KMS-11 (cell line): ENCODE results near the gene RBM15B.

Source experiments
- H2AFZ ChIP-seq: fragments of 200-600 bp; sonication (generic); 2 replicates; pipeline ENCODE4 v1.6.1; 2016; ENCODE audit warnings: antibody characterized with exemption, mixed run types, low read depth
- H3K27ac ChIP-seq: fragments of 200-600 bp; sonication (generic); 2 replicates; pipeline ENCODE4 v1.6.1; 2016; ENCODE audit warnings: mild to moderate bottlenecking, mixed run types
- H3K27me3 ChIP-seq: fragments of 200-600 bp; sonication (generic); 2 replicates; pipeline ENCODE4 v1.6.1; 2017; ENCODE audit warnings: mild to moderate bottlenecking, low read depth, mixed run types, moderate library complexity; ENCODE audit not compliant: insufficient read depth
- H3K36me3 ChIP-seq: fragments of 200-600 bp; sonication (generic); 2 replicates; pipeline ENCODE4 v1.6.1; 2017; ENCODE audit warnings: mild to moderate bottlenecking, mixed run types; ENCODE audit not compliant: insufficient read depth
- H3K4me1 ChIP-seq: fragments of 200-600 bp; sonication (generic); 2 replicates; pipeline ENCODE4 v1.6.1; 2016; ENCODE audit warnings: mild to moderate bottlenecking, low read depth, mixed run types; ENCODE audit not compliant: poor library complexity, severe bottlenecking
- H3K4me2 ChIP-seq: fragments of 200-600 bp; sonication (generic); 2 replicates; pipeline ENCODE4 v1.7.0; 2016; ENCODE audit warnings: mild to moderate bottlenecking, mixed run types
- H3K4me3 ChIP-seq: fragments of 200-600 bp; sonication (generic); IDR thresholded peaks from 2 replicates; pipeline ENCODE4 v1.6.1; 2017; ENCODE audit warnings: low read depth, low read length, mixed read lengths; ENCODE audit not compliant: insufficient read depth
- H3K79me2 ChIP-seq: fragments of 200-600 bp; sonication (generic); 2 replicates; pipeline ENCODE4 v1.6.1; 2016; ENCODE audit warnings: low read depth, mixed run types; ENCODE audit not compliant: insufficient read depth
- H3K9ac ChIP-seq: fragments of 200-600 bp; sonication (generic); 2 replicates; pipeline ENCODE4 v1.6.1; 2016; ENCODE audit warnings: mild to moderate bottlenecking, mixed run types
- H4K20me1 ChIP-seq: fragments of 200-600 bp; sonication (generic); 2 replicates; pipeline ENCODE4 v1.6.1; 2016; ENCODE audit warnings: mild to moderate bottlenecking, mixed run types; ENCODE audit not compliant: insufficient read depth
- TF ChIP-seq, protein P1 (sequence below): fragments of 200-600 bp; sonication (generic); conservative IDR thresholded peaks from 2 replicates; pipeline ENCODE4 v1.6.1; 2017; ENCODE audit warnings: low read depth, mild to moderate bottlenecking, antibody characterized with exemption, low read length, moderate library complexity, mixed read lengths

Gene RBM15B

DNA sequence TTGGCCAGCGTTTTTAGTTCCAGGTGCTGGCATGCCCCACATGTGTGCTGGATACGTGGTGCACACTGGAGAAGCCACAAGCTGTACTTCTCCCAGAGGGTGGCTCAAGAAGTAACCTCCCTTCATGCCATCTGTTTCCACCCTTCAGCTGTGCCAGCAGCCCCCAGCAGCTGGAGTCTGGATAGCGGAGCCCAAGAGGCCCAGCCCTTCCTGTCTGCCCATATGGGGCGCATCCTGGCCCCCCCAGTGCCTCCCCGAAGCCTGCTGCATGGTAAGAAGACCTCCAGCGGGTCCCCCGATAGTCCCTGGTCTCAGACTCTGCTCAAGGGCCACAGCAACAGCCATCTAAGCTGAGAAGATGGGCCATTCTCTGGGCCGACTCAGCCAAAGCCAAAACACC lies 11.8 kb upstream of the RBM15B start:
- H3K27ac ChIP-seq, result no peak overlapping the region
- no peaks in the 10 kb centered on the region for H3K36me3 ChIP-seq
- TF ChIP-seq, protein P1, sequence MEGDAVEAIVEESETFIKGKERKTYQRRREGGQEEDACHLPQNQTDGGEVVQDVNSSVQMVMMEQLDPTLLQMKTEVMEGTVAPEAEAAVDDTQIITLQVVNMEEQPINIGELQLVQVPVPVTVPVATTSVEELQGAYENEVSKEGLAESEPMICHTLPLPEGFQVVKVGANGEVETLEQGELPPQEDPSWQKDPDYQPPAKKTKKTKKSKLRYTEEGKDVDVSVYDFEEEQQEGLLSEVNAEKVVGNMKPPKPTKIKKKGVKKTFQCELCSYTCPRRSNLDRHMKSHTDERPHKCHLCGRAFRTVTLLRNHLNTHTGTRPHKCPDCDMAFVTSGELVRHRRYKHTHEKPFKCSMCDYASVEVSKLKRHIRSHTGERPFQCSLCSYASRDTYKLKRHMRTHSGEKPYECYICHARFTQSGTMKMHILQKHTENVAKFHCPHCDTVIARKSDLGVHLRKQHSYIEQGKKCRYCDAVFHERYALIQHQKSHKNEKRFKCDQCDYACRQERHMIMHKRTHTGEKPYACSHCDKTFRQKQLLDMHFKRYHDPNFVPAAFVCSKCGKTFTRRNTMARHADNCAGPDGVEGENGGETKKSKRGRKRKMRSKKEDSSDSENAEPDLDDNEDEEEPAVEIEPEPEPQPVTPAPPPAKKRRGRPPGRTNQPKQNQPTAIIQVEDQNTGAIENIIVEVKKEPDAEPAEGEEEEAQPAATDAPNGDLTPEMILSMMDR, result no peak
- no peaks in the 10 kb centered on the region for H4K20me1 ChIP-seq
- no peaks in the 10 kb centered on the region for H3K27me3 ChIP-seq
- H3K79me2 ChIP-seq, result peaks cover 6% of the 10 kb centered on the region
- no peak overlapping the region for H2AFZ ChIP-seq
- no peak overlapping the region for H3K9ac ChIP-seq
- peaks cover 8% of the 10 kb centered on the region for H3K4me1 ChIP-seq
- H3K4me3 ChIP-seq, result no peak overlapping the region
- H3K4me2 ChIP-seq, result no peak overlapping the region

- H3K4me1 ChIP-seq, result peaks cover 8% of the 10 kb centered on the region
- TF ChIP-seq, protein P1, result no peak
- H3K36me3 ChIP-seq, result no peaks in the 10 kb centered on the region
- H4K20me1 ChIP-seq, result no peaks in the 10 kb centered on the region
- no peak overlapping the region for H3K4me3 ChIP-seq
- no peaks in the 10 kb centered on the region for H3K27me3 ChIP-seq
- H3K9ac ChIP-seq, result no peak overlapping the region
- no peak overlapping the region for H3K4me2 ChIP-seq
- H3K79me2 ChIP-seq, result peaks cover 9% of the 10 kb centered on the region
- no peak overlapping the region for H2AFZ ChIP-seq
- no peak overlapping the region for H3K27ac ChIP-seq
Measured at GRCh38 chr3:51379746-51380455, 11.2 kb upstream of the RBM15B start.

DNA sequence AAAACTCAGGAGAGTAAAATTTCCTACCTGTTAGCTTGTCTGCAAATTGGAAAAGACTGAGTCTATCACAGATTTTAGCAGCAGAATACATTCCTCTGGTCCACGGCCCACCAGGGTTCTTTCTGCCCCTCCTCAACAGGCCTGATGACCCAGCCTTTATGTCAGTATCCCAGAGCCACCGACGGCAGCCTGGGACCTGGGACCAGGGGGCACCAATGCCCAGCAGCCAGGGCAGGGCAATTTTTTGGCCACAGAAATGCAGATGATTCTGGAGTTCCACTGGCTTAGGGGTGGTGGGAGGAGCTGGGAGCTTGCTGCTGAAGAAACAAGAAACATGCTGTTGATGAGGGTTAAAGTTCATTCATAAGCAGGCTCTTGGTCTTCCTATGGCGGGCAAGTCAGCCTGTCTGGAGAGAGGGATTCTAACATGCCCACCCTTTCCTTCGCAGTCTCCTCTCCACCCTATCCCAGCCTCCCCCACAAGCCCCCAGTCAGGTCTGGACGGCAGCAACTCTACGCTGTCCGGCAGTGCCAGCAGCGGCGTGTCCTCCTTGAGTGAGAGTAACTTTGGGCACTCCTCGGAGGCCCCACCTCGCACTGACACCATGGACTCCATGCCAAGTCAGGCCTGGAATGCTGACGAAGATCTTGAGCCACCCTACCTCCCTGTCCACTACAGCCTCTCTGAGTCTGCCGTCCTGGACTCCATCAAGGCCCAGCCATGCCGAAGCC lies 10.3 kb upstream of the RBM15B start:
- Histone ChIP-seq H2AFZ (no peak overlapping the region), H3K4me3 (no peak overlapping the region)
- TF ChIP-seq, protein P1, result no peak

GRCh38 chr3:51381333-51381705 lies 9.8 kb upstream of the RBM15B start:
- Histone ChIP-seq H2AFZ (no peak overlapping the region), H3K4me1 (peaks cover 8% of the 10 kb centered on the region), H3K27ac (no peak overlapping the region), H3K4me3 (no peak overlapping the region), H3K79me2 (peaks cover 20% of the 10 kb centered on the region), H3K4me2 (no peak overlapping the region), H3K27me3 (no peaks in the 10 kb centered on the region), H3K36me3 (no peaks in the 10 kb centered on the region), H4K20me1 (no peaks in the 10 kb centered on the region), H3K9ac (no peak overlapping the region)
- TF ChIP-seq, protein P1, result no peak

More for the DNA sequence above, 10.3 kb upstream of the RBM15B start:
- Histone ChIP-seq H3K4me1 (peaks cover 8% of the 10 kb centered on the region), H3K4me2 (no peak overlapping the region), H3K27ac (no peak overlapping the region), H3K9ac (no peak overlapping the region), H3K27me3 (no peaks in the 10 kb centered on the region), H3K79me2 (peaks cover 14% of the 10 kb centered on the region), H3K36me3 (no peaks in the 10 kb centered on the region), H4K20me1 (no peaks in the 10 kb centered on the region)
